HEK293 (cell line): ENCODE data around the gene SRRM4.

ENCODE experiments used
- CTCF ChIA-PET: fragments of 350-600 bp; formaldehyde crosslinking; extraction: SDS; loops from one replicate; lab custom pipeline; 2021; ENCODE audit warnings: antibody characterized with exemption; lab: Yijun Ruan, JAX
- POLR2A ChIA-PET: fragments of 300-600 bp; formaldehyde crosslinking; extraction: SDS; loops from one replicate; lab custom pipeline; 2020; ENCODE audit warnings: antibody characterized with exemption, inconsistent platforms; lab: Yijun Ruan, JAX
- H3K27ac ChIP-seq: fragments of 200-500 bp; sonication (Bioruptor generic); 2 replicates; pipeline ENCODE4 v1.5.1; 2014; ENCODE audit warnings: low read depth, low read length, control low read depth, inconsistent platforms; ENCODE audit errors: extremely low read depth
- H3K36me3 ChIP-seq, 2 experiments: fragments of 200-500 bp in 1 of 2; sonication (Bioruptor generic) in 1 of 2; 1 replicate in 1 of 2; 2 replicates in 1 of 2; pipeline ENCODE4 v1.5.1; 2014 to 2017; ENCODE audit warnings: inconsistent platforms in 2 of 2, low read length in 2 of 2; ENCODE audit not compliant: control insufficient read depth in 2 of 2, insufficient read depth in 1 of 2
- H3K4me1 ChIP-seq: fragments of 200-500 bp; sonication (Bioruptor generic); 2 replicates; pipeline ENCODE4 v1.5.1; 2014; ENCODE audit warnings: mild to moderate bottlenecking, low read length, inconsistent platforms; ENCODE audit not compliant: control insufficient read depth, insufficient read depth
- H3K4me3 ChIP-seq: 2 replicates; pipeline ENCODE4 v1.5.1; 2011; ENCODE audit warnings: low read depth, mild to moderate bottlenecking, control low read depth, low read length, moderate library complexity
- H3K9me3 ChIP-seq: fragments of 200-500 bp; sonication (Bioruptor generic); 2 replicates; pipeline ENCODE4 v1.5.1; 2014; ENCODE audit warnings: low read depth, low read length, inconsistent platforms; ENCODE audit not compliant: control insufficient read depth, insufficient read depth
- FEZF1 ChIP-seq: fragments of 450-650 bp; formaldehyde crosslinking; IDR thresholded peaks from 2 replicates; pipeline ENCODE4 v1.5.1; 2016; ENCODE audit warnings: missing biosample characterization, missing genetic modification characterization
- GFI1B ChIP-seq: fragments of 450-650 bp; formaldehyde crosslinking; IDR thresholded peaks from 2 replicates; pipeline ENCODE4 v1.5.1; 2016; ENCODE audit warnings: missing biosample characterization, missing genetic modification characterization
- GLI2 ChIP-seq: fragments of 450-650 bp; formaldehyde crosslinking; IDR thresholded peaks from 2 replicates; pipeline ENCODE4; 2017; ENCODE audit warnings: missing biosample characterization, missing genetic modification characterization, low read depth, borderline replicate concordance
- GLI4 ChIP-seq: fragments of 450-650 bp; formaldehyde crosslinking; IDR thresholded peaks from 2 replicates; pipeline ENCODE4 v1.5.1; 2016; ENCODE audit warnings: missing biosample characterization, missing genetic modification characterization
- KLF1 ChIP-seq: fragments of 450-650 bp; formaldehyde crosslinking; IDR thresholded peaks from 2 replicates; pipeline ENCODE4 v1.5.1; 2016; ENCODE audit warnings: missing biosample characterization, missing genetic modification characterization
- KLF9 ChIP-seq: fragments of 450-650 bp; formaldehyde crosslinking; IDR thresholded peaks from 2 replicates; pipeline ENCODE4 v1.5.1; 2016; ENCODE audit warnings: missing biosample characterization, missing genetic modification characterization, low read depth
- SCRT2 ChIP-seq: fragments of 450-650 bp; formaldehyde crosslinking; IDR thresholded peaks from 2 replicates; pipeline ENCODE4 v1.5.1; 2016; ENCODE audit warnings: missing biosample characterization, missing genetic modification characterization
- TCF7L2 ChIP-seq: IDR thresholded peaks from 2 replicates; pipeline ENCODE4 v1.6.1; 2011; ENCODE audit warnings: low read depth, mild to moderate bottlenecking, inconsistent platforms, low read length, moderate library complexity, borderline replicate concordance
- YY2 ChIP-seq: fragments of 450-650 bp; formaldehyde crosslinking; IDR thresholded peaks from 2 replicates; pipeline ENCODE4 v1.5.1; 2016; ENCODE audit warnings: missing biosample characterization, missing genetic modification characterization
- ZFP37 ChIP-seq: fragments of 450-650 bp; formaldehyde crosslinking; IDR thresholded peaks from 2 replicates; pipeline ENCODE4 v1.5.1; 2016; ENCODE audit warnings: missing biosample characterization, missing genetic modification characterization
- ZNF169 ChIP-seq: fragments of 450-650 bp; formaldehyde crosslinking; IDR thresholded peaks from 2 replicates; pipeline ENCODE4 v1.5.1; 2016; ENCODE audit warnings: missing biosample characterization, missing genetic modification characterization
- ZNF175 ChIP-seq: fragments of 450-650 bp; formaldehyde crosslinking; IDR thresholded peaks from 2 replicates; pipeline ENCODE4 v1.5.1; 2016; ENCODE audit warnings: missing biosample characterization, missing genetic modification characterization
- ZNF184 ChIP-seq: fragments of 450-650 bp; IDR thresholded peaks from 2 replicates; pipeline ENCODE4 v1.5.1; 2018; ENCODE audit warnings: missing biosample characterization, mild to moderate bottlenecking, missing genetic modification characterization
- ZNF2 ChIP-seq: fragments of 450-650 bp; formaldehyde crosslinking; IDR thresholded peaks from 2 replicates; pipeline ENCODE4 v1.5.1; 2016; ENCODE audit warnings: missing biosample characterization, missing genetic modification characterization
- ZNF211 ChIP-seq: fragments of 450-650 bp; formaldehyde crosslinking; IDR thresholded peaks from 2 replicates; pipeline ENCODE4 v1.5.1; 2016; ENCODE audit warnings: low read depth, missing biosample characterization, missing genetic modification characterization
- ZNF433 ChIP-seq: fragments of 450-650 bp; formaldehyde crosslinking; IDR thresholded peaks from 2 replicates; pipeline ENCODE4 v1.5.1; 2016; ENCODE audit warnings: missing biosample characterization, missing genetic modification characterization, low read depth
- ZNF501 ChIP-seq: fragments of 450-650 bp; formaldehyde crosslinking; IDR thresholded peaks from 2 replicates; pipeline ENCODE4 v1.5.1; 2016; ENCODE audit warnings: missing biosample characterization, missing genetic modification characterization
- ZNF555 ChIP-seq: fragments of 450-650 bp; formaldehyde crosslinking; conservative IDR thresholded peaks from 2 replicates; pipeline ENCODE4 v1.5.1; 2017; ENCODE audit warnings: missing biosample characterization, mild to moderate bottlenecking, missing genetic modification characterization, inconsistent platforms
- ZNF558 ChIP-seq: fragments of 450-650 bp; formaldehyde crosslinking; IDR thresholded peaks from 2 replicates; pipeline ENCODE4 v1.5.1; 2016; ENCODE audit warnings: missing biosample characterization, missing genetic modification characterization
- ZNF560 ChIP-seq: fragments of 450-650 bp; formaldehyde crosslinking; IDR thresholded peaks from 2 replicates; pipeline ENCODE4 v1.5.1; 2017; ENCODE audit warnings: missing biosample characterization, missing genetic modification characterization, borderline replicate concordance
- ZNF670 ChIP-seq: fragments of 450-650 bp; formaldehyde crosslinking; IDR thresholded peaks from 2 replicates; pipeline ENCODE4 v1.5.1; 2016; ENCODE audit warnings: missing biosample characterization, missing genetic modification characterization, low read depth
- ZNF747 ChIP-seq: fragments of 450-650 bp; formaldehyde crosslinking; IDR thresholded peaks from 2 replicates; pipeline ENCODE4 v1.5.1; 2016; ENCODE audit warnings: missing biosample characterization, missing genetic modification characterization
- ZNF792 ChIP-seq: fragments of 450-650 bp; formaldehyde crosslinking; IDR thresholded peaks from 2 replicates; pipeline ENCODE4 v1.5.1; 2016; ENCODE audit warnings: missing biosample characterization, missing genetic modification characterization
- ZSCAN16 ChIP-seq: fragments of 450-650 bp; formaldehyde crosslinking; IDR thresholded peaks from 2 replicates; pipeline ENCODE4 v1.5.1; 2016; ENCODE audit warnings: missing biosample characterization, missing genetic modification characterization
- TF ChIP-seq, protein P1 (sequence below): fragments of 450-650 bp; formaldehyde crosslinking; IDR thresholded peaks from 2 replicates; pipeline ENCODE4 v1.5.1; 2016; ENCODE audit warnings: missing biosample characterization, missing genetic modification characterization
- TF ChIP-seq, protein P2 (sequence below): fragments of 450-650 bp; formaldehyde crosslinking; IDR thresholded peaks from 2 replicates; pipeline ENCODE4 v1.5.1; 2016; ENCODE audit warnings: missing biosample characterization, missing genetic modification characterization
- TF ChIP-seq, protein P3 (sequence below): fragments of 450-650 bp; formaldehyde crosslinking; optimal IDR thresholded peaks from 2 replicates; pipeline ENCODE3; 2016; ENCODE audit warnings: missing biosample characterization, mild to moderate bottlenecking, missing genetic modification characterization
- TF ChIP-seq, protein P4 (sequence below): fragments of 450-650 bp; IDR thresholded peaks from 2 replicates; pipeline ENCODE4 v1.5.1; 2018; ENCODE audit warnings: missing biosample characterization, missing genetic modification characterization
- TF ChIP-seq, protein P5 (sequence below): fragments of 450-650 bp; IDR thresholded peaks from 2 replicates; pipeline ENCODE4 v1.5.1; 2018; ENCODE audit warnings: missing biosample characterization, mild to moderate bottlenecking, missing genetic modification characterization

SRRM4 gene

DNA sequence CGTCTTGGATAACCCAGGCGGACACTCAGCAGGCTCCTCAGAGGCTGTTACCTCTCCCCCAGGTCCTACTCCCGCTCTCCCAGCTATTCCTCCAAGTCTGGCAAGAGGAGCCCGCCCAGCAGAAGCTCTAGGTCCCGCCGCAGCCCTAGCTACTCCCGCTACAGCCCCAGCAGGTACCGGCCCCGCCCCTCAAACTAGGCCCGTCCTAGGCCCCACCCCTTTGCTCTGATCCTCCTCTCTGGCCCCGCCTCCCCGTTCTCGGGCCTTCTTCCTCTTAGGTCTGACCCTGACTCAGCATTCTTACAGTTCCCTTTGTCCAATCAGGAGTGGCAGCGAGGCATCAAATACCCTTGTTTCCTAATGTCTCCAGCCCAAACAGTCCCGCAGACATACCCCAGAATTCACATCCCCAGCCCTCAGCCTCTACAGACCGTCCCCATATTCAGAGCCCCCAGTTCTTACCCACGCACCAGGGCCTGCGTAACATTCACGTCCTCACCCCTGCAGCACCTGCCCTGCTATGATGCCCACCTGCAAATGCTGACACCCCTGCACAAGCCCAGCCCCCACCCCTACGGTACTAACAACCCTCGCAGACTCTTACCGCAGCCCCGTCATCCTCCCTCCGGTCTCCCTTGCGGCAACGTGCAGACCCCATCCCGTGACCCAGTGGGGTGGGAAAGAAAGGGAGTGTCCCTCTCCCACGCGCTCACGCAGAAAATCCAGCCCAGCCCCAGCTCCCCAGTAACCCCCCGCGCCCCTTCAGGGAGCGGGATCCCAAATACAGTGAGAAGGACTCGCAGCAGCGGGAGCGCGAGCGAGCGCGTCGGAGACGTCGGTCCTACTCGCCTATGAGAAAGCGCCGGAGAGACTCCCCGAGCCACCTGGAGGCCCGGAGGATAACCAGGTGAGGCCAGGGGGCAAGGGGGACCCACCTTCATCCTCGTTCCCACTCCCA is 172.4 kb downstream of the SRRM4 start:
- Histone ChIP-seq H3K4me1 (no peaks in the 10 kb centered on the region), H3K27ac (no peak overlapping the region), H3K4me3 (no peak overlapping the region)
- ChIA-PET CTCF (no interaction called here), POLR2A (no interaction called here)
- TF ChIP-seq ZNF560 (tag by site-specific recombination) (no peak), ZNF792 (tag by site-specific recombination) (no peak), ZFP37 (tag by site-specific recombination) (no peak), FEZF1 (tag by site-specific recombination) (no peak), YY2 (no peak), ZNF558 (tag by site-specific recombination) (no peak), ZNF184 (tag by site-specific recombination) (no peak), ZNF747 (tag by site-specific recombination) (no peak), ZNF501 (no peak), ZNF670 (tag by site-specific recombination) (no peak), SCRT2 (tag by site-specific recombination) (no peak), KLF9 (tag by site-specific recombination) (no peak), GLI2 (tag by site-specific recombination) (no peak)
- TF ChIP-seq, protein P1, sequence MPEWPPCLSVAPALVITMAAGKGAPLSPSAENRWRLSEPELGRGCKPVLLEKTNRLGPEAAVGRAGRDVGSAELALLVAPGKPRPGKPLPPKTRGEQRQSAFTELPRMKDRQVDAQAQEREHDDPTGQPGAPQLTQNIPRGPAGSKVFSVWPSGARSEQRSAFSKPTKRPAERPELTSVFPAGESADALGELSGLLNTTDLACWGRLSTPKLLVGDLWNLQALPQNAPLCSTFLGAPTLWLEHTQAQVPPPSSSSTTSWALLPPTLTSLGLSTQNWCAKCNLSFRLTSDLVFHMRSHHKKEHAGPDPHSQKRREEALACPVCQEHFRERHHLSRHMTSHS: no peak
- TF ChIP-seq, protein P2, sequence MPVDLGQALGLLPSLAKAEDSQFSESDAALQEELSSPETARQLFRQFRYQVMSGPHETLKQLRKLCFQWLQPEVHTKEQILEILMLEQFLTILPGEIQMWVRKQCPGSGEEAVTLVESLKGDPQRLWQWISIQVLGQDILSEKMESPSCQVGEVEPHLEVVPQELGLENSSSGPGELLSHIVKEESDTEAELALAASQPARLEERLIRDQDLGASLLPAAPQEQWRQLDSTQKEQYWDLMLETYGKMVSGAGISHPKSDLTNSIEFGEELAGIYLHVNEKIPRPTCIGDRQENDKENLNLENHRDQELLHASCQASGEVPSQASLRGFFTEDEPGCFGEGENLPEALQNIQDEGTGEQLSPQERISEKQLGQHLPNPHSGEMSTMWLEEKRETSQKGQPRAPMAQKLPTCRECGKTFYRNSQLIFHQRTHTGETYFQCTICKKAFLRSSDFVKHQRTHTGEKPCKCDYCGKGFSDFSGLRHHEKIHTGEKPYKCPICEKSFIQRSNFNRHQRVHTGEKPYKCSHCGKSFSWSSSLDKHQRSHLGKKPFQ: no peak
- TF ChIP-seq, protein P3, sequence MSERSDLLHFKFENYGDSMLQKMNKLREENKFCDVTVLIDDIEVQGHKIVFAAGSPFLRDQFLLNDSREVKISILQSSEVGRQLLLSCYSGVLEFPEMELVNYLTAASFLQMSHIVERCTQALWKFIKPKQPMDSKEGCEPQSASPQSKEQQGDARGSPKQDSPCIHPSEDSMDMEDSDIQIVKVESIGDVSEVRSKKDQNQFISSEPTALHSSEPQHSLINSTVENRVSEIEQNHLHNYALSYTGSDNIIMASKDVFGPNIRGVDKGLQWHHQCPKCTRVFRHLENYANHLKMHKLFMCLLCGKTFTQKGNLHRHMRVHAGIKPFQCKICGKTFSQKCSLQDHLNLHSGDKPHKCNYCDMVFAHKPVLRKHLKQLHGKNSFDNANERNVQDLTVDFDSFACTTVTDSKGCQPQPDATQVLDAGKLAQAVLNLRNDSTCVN (tag by site-specific recombination): no peak
- TF ChIP-seq, all 188 proteins: peak for 0
- H3K36me3 ChIP-seq: no peaks in the 10 kb centered on the region
- no peaks in the 10 kb centered on the region for H3K9me3 ChIP-seq

DNA sequence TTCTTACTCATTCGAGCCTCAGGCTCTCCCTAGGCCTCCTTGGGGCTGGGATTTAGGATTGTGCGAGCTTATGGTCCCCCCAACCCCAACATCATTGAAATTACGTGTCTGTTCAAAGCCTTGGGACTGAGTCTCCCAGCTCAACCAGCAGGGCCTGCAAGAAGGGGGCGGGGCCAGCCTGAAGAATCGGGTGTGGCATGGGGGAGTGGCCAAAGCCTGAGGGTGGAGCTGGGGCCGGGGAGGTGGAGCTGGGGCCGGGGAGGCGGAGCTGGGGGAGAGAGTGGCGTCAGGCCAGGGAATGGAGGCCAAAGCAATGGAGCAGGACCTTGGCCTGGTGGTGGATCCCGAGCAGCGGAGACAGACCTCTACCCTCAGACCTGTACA is 173.1 kb downstream of the SRRM4 start:
- no peaks in the 10 kb centered on the region for H3K4me1 ChIP-seq
- TF ChIP-seq ZNF433 (tag by site-specific recombination) (no peak), ZNF555 (tag by site-specific recombination) (no peak), KLF1 (no peak), TCF7L2 (no peak), ZNF211 (tag by site-specific recombination) (no peak), ZNF169 (tag by site-specific recombination) (no peak), GLI4 (no peak), ZNF175 (tag by site-specific recombination) (no peak), ZNF2 (tag by site-specific recombination) (no peak), GFI1B (tag by site-specific recombination) (no peak), ZSCAN16 (no peak)
- TF ChIP-seq, protein P4, sequence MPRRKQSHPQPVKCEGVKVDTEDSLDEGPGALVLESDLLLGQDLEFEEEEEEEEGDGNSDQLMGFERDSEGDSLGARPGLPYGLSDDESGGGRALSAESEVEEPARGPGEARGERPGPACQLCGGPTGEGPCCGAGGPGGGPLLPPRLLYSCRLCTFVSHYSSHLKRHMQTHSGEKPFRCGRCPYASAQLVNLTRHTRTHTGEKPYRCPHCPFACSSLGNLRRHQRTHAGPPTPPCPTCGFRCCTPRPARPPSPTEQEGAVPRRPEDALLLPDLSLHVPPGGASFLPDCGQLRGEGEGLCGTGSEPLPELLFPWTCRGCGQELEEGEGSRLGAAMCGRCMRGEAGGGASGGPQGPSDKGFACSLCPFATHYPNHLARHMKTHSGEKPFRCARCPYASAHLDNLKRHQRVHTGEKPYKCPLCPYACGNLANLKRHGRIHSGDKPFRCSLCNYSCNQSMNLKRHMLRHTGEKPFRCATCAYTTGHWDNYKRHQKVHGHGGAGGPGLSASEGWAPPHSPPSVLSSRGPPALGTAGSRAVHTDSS (tag by site-specific recombination): no peak
- TF ChIP-seq, protein P5, sequence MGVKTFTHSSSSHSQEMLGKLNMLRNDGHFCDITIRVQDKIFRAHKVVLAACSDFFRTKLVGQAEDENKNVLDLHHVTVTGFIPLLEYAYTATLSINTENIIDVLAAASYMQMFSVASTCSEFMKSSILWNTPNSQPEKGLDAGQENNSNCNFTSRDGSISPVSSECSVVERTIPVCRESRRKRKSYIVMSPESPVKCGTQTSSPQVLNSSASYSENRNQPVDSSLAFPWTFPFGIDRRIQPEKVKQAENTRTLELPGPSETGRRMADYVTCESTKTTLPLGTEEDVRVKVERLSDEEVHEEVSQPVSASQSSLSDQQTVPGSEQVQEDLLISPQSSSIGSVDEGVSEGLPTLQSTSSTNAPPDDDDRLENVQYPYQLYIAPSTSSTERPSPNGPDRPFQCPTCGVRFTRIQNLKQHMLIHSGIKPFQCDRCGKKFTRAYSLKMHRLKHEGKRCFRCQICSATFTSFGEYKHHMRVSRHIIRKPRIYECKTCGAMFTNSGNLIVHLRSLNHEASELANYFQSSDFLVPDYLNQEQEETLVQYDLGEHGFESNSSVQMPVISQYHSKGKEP (tag by site-specific recombination): no peak
- TF ChIP-seq, all 188 proteins: peak for 0
- ChIA-PET POLR2A (no interaction called here), CTCF (interaction anchor here (0.6 kb wide), 2 partner anchors 284 to 1100 kb away, joined by 3 to 4 read pairs; no protein-coding TSS in a partner anchor)
- no peak overlapping the region for H3K27ac ChIP-seq
- H3K9me3 ChIP-seq: no peaks in the 10 kb centered on the region
- no peaks in the 10 kb centered on the region for H3K36me3 ChIP-seq
- no peak overlapping the region for H3K4me3 ChIP-seq
